ENCODE measurements around the gene ZSCAN10. TPM values are rescaled to one million over a fixed set of nuclear protein-coding genes. Genes with fewer than 3 reads are reported as not detected.

Gene ZSCAN10
- polyA plus RNA-seq, 3 donors = not detected

- no peak overlapping the region for H3K27ac ChIP-seq (ENCODE audit: low read depth, low read length)
- 91 to 93% (median 91%) methylated on average over 12 of the region's 12 CpGs for WGBS, 3 donors
Observed at GRCh38 chr16:3115003-3115402, 15.9 kb upstream of the ZSCAN10 start.

- 60 to 68% (median 60%) methylated on average over 17 of the region's 17 CpGs for WGBS, 3 donors
- H3K27ac ChIP-seq (ENCODE audit: low read depth, low read length) = no peak overlapping the region
Observed at GRCh38 chr16:3113765-3114479, 14.8 kb upstream of the ZSCAN10 start.

- 21 to 23% (median 23%) methylated on average over 19 of the region's 19 CpGs for whole genome bisulfite sequencing, 3 donors
- H3K27ac ChIP-seq (ENCODE audit: low read depth, low read length) = no peak overlapping the region
Observed at GRCh38 chr16:3112881-3113574, 13.9 kb upstream of the ZSCAN10 start.

- no peak within 1 kb of the TSS for H3K27ac ChIP-seq (ENCODE audit: low read depth, low read length)
- WGBS, 3 donors = 6 to 19% (median 12%) methylated on average over 23 of the region's 23 CpGs
Observed at GRCh38 chr16:3112058-3112880, 13.2 kb upstream of the ZSCAN10 start, which contains the start of gene ZNF205. Gene ZNF205, plus strand, starts transcription at chr16:3112586. Its CDS starts 845 bp downstream, at chr16:3113431.

- H3K27ac ChIP-seq (ENCODE audit: low read depth, low read length) = no peak overlapping the region
Observed at GRCh38 chr16:3106205-3106928, 7.3 kb upstream of the ZSCAN10 start.

GRCh38 chr16:3101841-3102470 is 2.9 kb upstream of the ZSCAN10 start:
- 27 to 50% (median 35%) methylated on average over 27 of the region's 27 CpGs for WGBS, 3 donors
- no peak overlapping the region for H3K27ac ChIP-seq (ENCODE audit: low read depth, low read length)

More at GRCh38 chr16:3106205-3106928, 7.3 kb upstream of the ZSCAN10 start:
- 1% methylated on average over 56 to 74 of the region's 74 CpGs for WGBS, 3 donors

- 51 to 56% (median 52%) methylated on average over 28 to 29 of the region's 29 CpGs for WGBS, 3 donors
- H3K27ac ChIP-seq (ENCODE audit: low read depth, low read length) = no peak overlapping the region
Observed at GRCh38 chr16:3101018-3101840, 2.1 kb upstream of the ZSCAN10 start.

- WGBS, 3 donors = 2 to 7% (median 5%) methylated on average over 39 of the region's 39 CpGs
- no peak overlapping the region for H3K27ac ChIP-seq (ENCODE audit: low read depth, low read length)
Observed at GRCh38 chr16:3099732-3100499, 822 bp upstream of the ZSCAN10 start.

GRCh38 chr16:3099395-3099731 is 269 bp upstream of the ZSCAN10 start:
- H3K27ac ChIP-seq (ENCODE audit: low read depth, low read length) = no peak overlapping the region
- WGBS, 3 donors = 59 to 82% (median 71%) methylated on average over 5 of the region's 5 CpGs

GRCh38 chr16:3097266-3097665 is 1.8 kb downstream of the ZSCAN10 start:
- WGBS, 3 donors = 47 to 72% (median 57%) methylated on average over 8 of the region's 8 CpGs
- H3K27ac ChIP-seq (ENCODE audit: low read depth, low read length) = no peak overlapping the region

GRCh38 chr16:3096362-3096761 is 2.7 kb downstream of the ZSCAN10 start:
- H3K27ac ChIP-seq (ENCODE audit: low read depth, low read length) = no peak overlapping the region
- WGBS, 3 donors = 81 to 85% (median 82%) methylated on average over 6 of the region's 6 CpGs

GRCh38 chr16:3095869-3096268 is 3.2 kb downstream of the ZSCAN10 start:
- WGBS, 3 donors = 7 to 44% (median 18%) methylated on average over 4 of the region's 4 CpGs
- H3K27ac ChIP-seq (ENCODE audit: low read depth, low read length) = no peak overlapping the region

- 81 to 88% (median 83%) methylated on average over 22 of the region's 22 CpGs for WGBS, 3 donors
Observed at GRCh38 chr16:3094289-3095027, 4.6 kb downstream of the ZSCAN10 start.

GRCh38 chr16:3092501-3092941 is 6.6 kb downstream of the ZSCAN10 start:
- 62 to 74% (median 65%) methylated on average over 17 to 20 of the region's 20 CpGs for WGBS, 3 donors
- H3K27ac ChIP-seq (ENCODE audit: low read depth, low read length) = no peak overlapping the region

More at GRCh38 chr16:3094289-3095027, 4.6 kb downstream of the ZSCAN10 start:
- no peak overlapping the region for H3K27ac ChIP-seq (ENCODE audit: low read depth, low read length)

- H3K27ac ChIP-seq (ENCODE audit: low read depth, low read length) = no peak overlapping the region
- WGBS, 3 donors = 80 to 84% (median 82%) methylated on average over 7 to 8 of the region's 8 CpGs
Observed at GRCh38 chr16:3091551-3091950, 7.5 kb downstream of the ZSCAN10 start.

Data from adipose tissue (tissue), 3 donors.